Calu3 (cell line): ENCODE measurements around the gene LSM14A. TPM values are rescaled to one million over a fixed set of nuclear protein-coding genes. Genes with fewer than 3 reads are reported as not detected.

Source experiments
- BruUV-seq: library from RNA; stranded (reverse); fragments of 400-500 nt; replicated peaks from 2 replicates; lab custom pipeline; 2021; lab: Mats Ljungman, UMichigan
- CTCF ChIA-PET: fragments of 300-600 bp; sonication (Branson Sonifier 250); formaldehyde crosslinking; loops from one replicate; lab custom pipeline; 2022; ENCODE audit warnings: antibody characterized with exemption; lab: Charles Lee
- DNase-seq: peaks from one replicate; pipeline ENCODE4 v3.0.0; 2022
- H3K27ac Mint-ChIP-seq: one replicate; pipeline ENCODE4 v1.8.0; 2022; ENCODE audit warnings: mixed read lengths; ENCODE audit not compliant: unreplicated experiment
- H3K27me3 Mint-ChIP-seq: one replicate; pipeline ENCODE4 v1.8.0; 2022; ENCODE audit warnings: mixed read lengths; ENCODE audit not compliant: unreplicated experiment
- H3K36me3 Mint-ChIP-seq: one replicate; pipeline ENCODE4 v1.8.0; 2022; ENCODE audit warnings: mild to moderate bottlenecking, moderate library complexity, mixed read lengths; ENCODE audit not compliant: insufficient read depth, unreplicated experiment
- H3K4me1 Mint-ChIP-seq: one replicate; pipeline ENCODE4 v1.8.0; 2022; ENCODE audit warnings: mild to moderate bottlenecking, low read depth, mixed read lengths; ENCODE audit not compliant: unreplicated experiment
- H3K4me3 Mint-ChIP-seq: one replicate; pipeline ENCODE4 v1.8.0; 2022; ENCODE audit warnings: mild to moderate bottlenecking, low read depth, moderate library complexity, mixed read lengths; ENCODE audit not compliant: unreplicated experiment
- H3K9me3 Mint-ChIP-seq: one replicate; pipeline ENCODE4 v1.8.0; 2022; ENCODE audit warnings: low read depth, mixed read lengths; ENCODE audit not compliant: unreplicated experiment
- intact Hi-C: fragments of 100-400 bp; cut with micrococcal nuclease; formaldehyde crosslinking; loops from one replicate; pipeline ENCODE4 v1.10.0; 2022; ENCODE audit not compliant: unreplicated experiment
- total RNA-seq: library from RNA; stranded (reverse); gene quantifications from 2 replicates; pipeline ENCODE4 v1.2.3, GENCODE V29; 2022
- TF ChIP-seq, protein P1 (sequence below): fragments of 200-600 bp; IDR thresholded peaks from one replicate; pipeline ENCODE4 v1.8.0; 2022; ENCODE audit warnings: antibody characterized with exemption; ENCODE audit not compliant: unreplicated experiment

Gene LSM14A
- total RNA-seq, 1 experiment from 2014 or later: 131 TPM

GRCh38 chr19:34189199-34189916 is 17.1 kb downstream of the LSM14A start:
- Mint-ChIP-seq H3K9me3 (no peaks in the 10 kb centered on the region), H3K27me3 (no peaks in the 10 kb centered on the region), H3K36me3 (no peaks in the 10 kb centered on the region), H3K4me1 (peaks cover 43% of the 10 kb centered on the region), H3K27ac (no peak overlapping the region), H3K4me3 (no peak overlapping the region)
- no peak for DNase-seq
- TF ChIP-seq, protein P1, sequence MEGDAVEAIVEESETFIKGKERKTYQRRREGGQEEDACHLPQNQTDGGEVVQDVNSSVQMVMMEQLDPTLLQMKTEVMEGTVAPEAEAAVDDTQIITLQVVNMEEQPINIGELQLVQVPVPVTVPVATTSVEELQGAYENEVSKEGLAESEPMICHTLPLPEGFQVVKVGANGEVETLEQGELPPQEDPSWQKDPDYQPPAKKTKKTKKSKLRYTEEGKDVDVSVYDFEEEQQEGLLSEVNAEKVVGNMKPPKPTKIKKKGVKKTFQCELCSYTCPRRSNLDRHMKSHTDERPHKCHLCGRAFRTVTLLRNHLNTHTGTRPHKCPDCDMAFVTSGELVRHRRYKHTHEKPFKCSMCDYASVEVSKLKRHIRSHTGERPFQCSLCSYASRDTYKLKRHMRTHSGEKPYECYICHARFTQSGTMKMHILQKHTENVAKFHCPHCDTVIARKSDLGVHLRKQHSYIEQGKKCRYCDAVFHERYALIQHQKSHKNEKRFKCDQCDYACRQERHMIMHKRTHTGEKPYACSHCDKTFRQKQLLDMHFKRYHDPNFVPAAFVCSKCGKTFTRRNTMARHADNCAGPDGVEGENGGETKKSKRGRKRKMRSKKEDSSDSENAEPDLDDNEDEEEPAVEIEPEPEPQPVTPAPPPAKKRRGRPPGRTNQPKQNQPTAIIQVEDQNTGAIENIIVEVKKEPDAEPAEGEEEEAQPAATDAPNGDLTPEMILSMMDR: no peak
- BruUV-seq: no TSS peak
- CTCF ChIA-PET: interaction anchor here (1.2 kb wide), 1 partner anchor 43 kb away, joined by 3 read pairs; no protein-coding TSS in a partner anchor
- intact Hi-C loops: no loop called here

GRCh38 chr19:34189917-34190425 is 17.7 kb downstream of the LSM14A start:
- intact Hi-C loops: no loop called here
- H3K27ac Mint-ChIP-seq: no peak overlapping the region
- no TSS peak for BruUV-seq
- peaks cover 1% of the 10 kb centered on the region for H3K36me3 Mint-ChIP-seq
- DNase-seq: no peak
- H3K4me1 Mint-ChIP-seq: peaks cover 40% of the 10 kb centered on the region
- H3K9me3 Mint-ChIP-seq: no peaks in the 10 kb centered on the region
- H3K27me3 Mint-ChIP-seq: no peaks in the 10 kb centered on the region
- TF ChIP-seq, protein P1: no peak
- no peak overlapping the region for H3K4me3 Mint-ChIP-seq
- CTCF ChIA-PET: interaction anchor here (1.2 kb wide), 1 partner anchor 43 kb away, joined by 3 read pairs; no protein-coding TSS in a partner anchor

DNA sequence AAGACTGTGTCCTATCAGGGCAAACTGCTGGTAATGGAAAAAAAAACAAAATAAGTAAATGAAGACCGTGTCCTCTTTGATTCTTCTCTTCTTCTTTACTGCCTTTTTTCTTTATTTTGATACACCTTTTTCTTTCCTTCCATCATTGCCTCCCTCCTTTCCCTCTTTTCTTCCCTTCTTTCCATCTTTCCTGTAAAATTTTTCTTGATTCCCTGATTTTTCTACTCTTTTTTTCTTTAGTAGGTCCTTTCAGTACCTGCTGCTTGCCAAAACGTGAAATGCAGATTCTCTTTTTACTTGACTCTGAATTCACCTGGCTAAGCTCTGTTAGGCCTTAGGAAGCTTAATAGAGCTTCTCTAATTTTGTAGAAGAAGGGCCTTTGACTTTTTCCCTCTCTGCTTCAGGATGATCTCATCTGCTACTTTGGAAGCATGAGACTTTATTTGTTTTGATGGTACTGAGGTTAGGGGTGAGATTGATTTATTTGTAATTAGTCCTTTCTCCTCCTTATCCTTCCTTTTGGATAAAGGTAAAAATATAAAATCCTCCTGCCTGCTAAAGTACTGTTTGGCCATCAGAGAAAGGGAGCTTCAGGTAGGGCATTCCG is 19.2 kb downstream of the LSM14A start:
- BruUV-seq: no TSS peak
- CTCF ChIA-PET: interaction anchor here (0.6 kb wide), 1 partner anchor 940 kb away, joined by 3 read pairs; no protein-coding TSS in a partner anchor

GRCh38 chr19:34193439-34193838 is 21.1 kb downstream of the LSM14A start:
- intact Hi-C loops: no loop called here
- no TSS peak for BruUV-seq
- Mint-ChIP-seq H3K27me3 (no peaks in the 10 kb centered on the region), H3K9me3 (no peaks in the 10 kb centered on the region), H3K36me3 (peaks cover 28% of the 10 kb centered on the region), H3K4me1 (peaks cover 28% of the 10 kb centered on the region), H3K4me3 (no peak overlapping the region), H3K27ac (no peak overlapping the region)
- CTCF ChIA-PET: interaction anchor here (0.7 kb wide), 1 partner anchor 32 kb away, joined by 3 read pairs; no protein-coding TSS in a partner anchor
- DNase-seq: no peak
- TF ChIP-seq, protein P1: no peak

More for the DNA sequence above, 19.2 kb downstream of the LSM14A start:
- Mint-ChIP-seq H3K36me3 (peaks cover 10% of the 10 kb centered on the region), H3K4me3 (no peak overlapping the region), H3K27ac (no peak overlapping the region), H3K9me3 (no peaks in the 10 kb centered on the region), H3K4me1 (peaks cover 33% of the 10 kb centered on the region), H3K27me3 (no peaks in the 10 kb centered on the region)
- TF ChIP-seq, protein P1: no peak
- no peak for DNase-seq
- intact Hi-C loops: no loop called here
